GM23338 (cell line): ENCODE measurements around the gene PPP1R37. TPM values are rescaled to one million over a fixed set of nuclear protein-coding genes. Genes with fewer than 3 reads are reported as not detected.

Experiments used
- CREB1 ChIP-seq: fragments of 250-450 bp; sonication (Bioruptor Pico); IDR thresholded peaks from 2 replicates; pipeline ENCODE4 v1.5.0; 2020; ENCODE audit warnings: low read depth, mild to moderate bottlenecking, moderate library complexity
- CTCF ChIP-seq, 2 experiments: fragments of 200-600 bp in 1 of 2; sonication (generic) in 1 of 2; conservative IDR thresholded peaks; 2 replicates each; pipeline versions ENCODE4 v1.5.1 to v1.6.1; 2016 to 2017; ENCODE audit warnings: antibody characterized with exemption in 2 of 2, low read depth in 2 of 2, mild to moderate bottlenecking in 2 of 2, moderate library complexity in 1 of 2
- EZH2 ChIP-seq: fragments of 200-600 bp; sonication (generic); IDR thresholded peaks from one replicate; pipeline ENCODE4 v1.8.0; 2017; ENCODE audit warnings: antibody characterized with exemption, mild to moderate bottlenecking, low read depth; ENCODE audit not compliant: unreplicated experiment
- JUNB ChIP-seq: IDR thresholded peaks from one replicate; pipeline ENCODE4 v1.6.1; 2016; ENCODE audit warnings: antibody characterized with exemption; ENCODE audit not compliant: unreplicated experiment
- POLR2AphosphoS5 ChIP-seq: IDR thresholded peaks from 2 replicates; pipeline ENCODE4 v1.6.1; 2016; ENCODE audit warnings: antibody characterized with exemption, low read depth
- REST ChIP-seq: IDR thresholded peaks from one replicate; pipeline ENCODE4 v1.6.1; 2018; ENCODE audit warnings: antibody characterized with exemption; ENCODE audit not compliant: unreplicated experiment
- STAT1 ChIP-seq: IDR thresholded peaks from one replicate; pipeline ENCODE4 v1.6.1; 2016; ENCODE audit warnings: antibody characterized with exemption; ENCODE audit not compliant: unreplicated experiment
- ZNF462 ChIP-seq: fragments of 250-450 bp; sonication (Bioruptor Pico); IDR thresholded peaks from 2 replicates; pipeline ENCODE4 v1.5.0; 2020; ENCODE audit warnings: mild to moderate bottlenecking, moderate library complexity
- polyA plus RNA-seq: library from polyadenylated mRNA; unstranded; fragments of >200 nt; fragmentation: Nextera tagmentation; extraction: Ambion mirVana; gene quantifications from 2 replicates; pipeline ENCODE4 v1.2.1, GENCODE V29; 2016
- total RNA-seq: library from RNA; depleted of rRNA; stranded (reverse); fragments of >200 nt; shearing (Covaris generic); gene quantifications from 2 replicates; pipeline ENCODE4 v1.2.3, GENCODE V29; 2014

Gene PPP1R37
- total and polyA plus RNA-seq, 2 experiments from 2014 or later, result 6.9 to 47.2 TPM

- TF ChIP-seq ZNF462 (CRISPR knock-in tag), result no peak
- no peak for TF ChIP-seq REST
- no peak for TF ChIP-seq POLR2AphosphoS5
- no peak for TF ChIP-seq JUNB
- no peak for TF ChIP-seq EZH2
- no peak for TF ChIP-seq STAT1
- no peak for TF ChIP-seq CREB1 (CRISPR knock-in tag)
- TF ChIP-seq CTCF (conservative IDR thresholded peaks at IDR 0.05; ENCODE audit: low read depth in 2 of 2), result no peak
Measured at GRCh38 chr19:45056831-45057230, 36.1 kb upstream of the PPP1R37 start (continued).
